Esophagus squamous epithelium (tissue), 4 donors: ENCODE data around the gene UBQLN4.

Experiments used
- POLR2A ChIP-seq, 4 donors: fragments of 450-650 bp; IDR thresholded peaks; one replicate each; pipeline ENCODE4 v1.6.1; 2017; ENCODE audit warnings: antibody characterized with exemption in 4 of 4, mild to moderate bottlenecking in 4 of 4, moderate library complexity in 3 of 4
- TF ChIP-seq, protein P1 (sequence below), 6 experiments: fragments of 450-650 bp in 4 of 6; fragments of 200-600 bp in 2 of 6; sonication (generic) in 2 of 6; IDR thresholded peaks; one replicate each; pipeline ENCODE4 v1.5.1; 2016 to 2019; ENCODE audit warnings: antibody characterized with exemption in 6 of 6, mild to moderate bottlenecking in 4 of 6, moderate library complexity in 4 of 6

- TF ChIP-seq, protein P1, sequence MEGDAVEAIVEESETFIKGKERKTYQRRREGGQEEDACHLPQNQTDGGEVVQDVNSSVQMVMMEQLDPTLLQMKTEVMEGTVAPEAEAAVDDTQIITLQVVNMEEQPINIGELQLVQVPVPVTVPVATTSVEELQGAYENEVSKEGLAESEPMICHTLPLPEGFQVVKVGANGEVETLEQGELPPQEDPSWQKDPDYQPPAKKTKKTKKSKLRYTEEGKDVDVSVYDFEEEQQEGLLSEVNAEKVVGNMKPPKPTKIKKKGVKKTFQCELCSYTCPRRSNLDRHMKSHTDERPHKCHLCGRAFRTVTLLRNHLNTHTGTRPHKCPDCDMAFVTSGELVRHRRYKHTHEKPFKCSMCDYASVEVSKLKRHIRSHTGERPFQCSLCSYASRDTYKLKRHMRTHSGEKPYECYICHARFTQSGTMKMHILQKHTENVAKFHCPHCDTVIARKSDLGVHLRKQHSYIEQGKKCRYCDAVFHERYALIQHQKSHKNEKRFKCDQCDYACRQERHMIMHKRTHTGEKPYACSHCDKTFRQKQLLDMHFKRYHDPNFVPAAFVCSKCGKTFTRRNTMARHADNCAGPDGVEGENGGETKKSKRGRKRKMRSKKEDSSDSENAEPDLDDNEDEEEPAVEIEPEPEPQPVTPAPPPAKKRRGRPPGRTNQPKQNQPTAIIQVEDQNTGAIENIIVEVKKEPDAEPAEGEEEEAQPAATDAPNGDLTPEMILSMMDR (IDR thresholded peaks at IDR 0.05) = no peak
- no peak for TF ChIP-seq POLR2A (IDR thresholded peaks at IDR 0.05)
Observed at GRCh38 chr1:156006666-156007376, 46.8 kb downstream of the UBQLN4 start.
